ENCODE measurements around the gene FAM174B. TPM values are rescaled to one million over a fixed set of nuclear protein-coding genes. Genes with fewer than 3 reads are reported as not detected.

FAM174B gene
- total and polyA plus RNA-seq, 4 donors = 19.0 to 59.6 (median 42.3) TPM

DNA sequence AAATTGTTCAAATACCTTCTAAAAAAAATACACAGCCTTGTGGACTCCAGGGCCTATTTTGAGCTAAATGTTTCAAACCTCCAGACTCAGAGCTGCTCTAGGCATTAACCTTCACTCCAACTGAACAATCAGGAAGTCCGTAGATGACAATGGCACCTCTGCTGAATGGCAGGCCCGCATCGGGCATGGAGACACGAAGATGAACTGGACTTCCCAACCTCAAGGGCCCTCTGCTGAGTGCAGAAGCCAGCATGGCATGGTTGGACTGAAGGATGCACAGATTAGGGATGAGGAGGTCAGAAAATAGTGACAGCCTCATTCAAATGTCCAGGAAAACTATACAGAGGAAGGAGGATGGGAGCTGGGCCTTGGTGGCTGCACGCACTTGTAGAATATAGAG is 2.2 kb downstream of the FAM174B start:
- peaks cover 0 to 2% (median 0%) of the 10 kb centered on the region in 4 donors for H3K9me3 ChIP-seq (ENCODE audit: control insufficient read depth in 4 of 4, insufficient read depth in 3 of 4, low read length in 3 of 4)
- TF ChIP-seq, protein P1, sequence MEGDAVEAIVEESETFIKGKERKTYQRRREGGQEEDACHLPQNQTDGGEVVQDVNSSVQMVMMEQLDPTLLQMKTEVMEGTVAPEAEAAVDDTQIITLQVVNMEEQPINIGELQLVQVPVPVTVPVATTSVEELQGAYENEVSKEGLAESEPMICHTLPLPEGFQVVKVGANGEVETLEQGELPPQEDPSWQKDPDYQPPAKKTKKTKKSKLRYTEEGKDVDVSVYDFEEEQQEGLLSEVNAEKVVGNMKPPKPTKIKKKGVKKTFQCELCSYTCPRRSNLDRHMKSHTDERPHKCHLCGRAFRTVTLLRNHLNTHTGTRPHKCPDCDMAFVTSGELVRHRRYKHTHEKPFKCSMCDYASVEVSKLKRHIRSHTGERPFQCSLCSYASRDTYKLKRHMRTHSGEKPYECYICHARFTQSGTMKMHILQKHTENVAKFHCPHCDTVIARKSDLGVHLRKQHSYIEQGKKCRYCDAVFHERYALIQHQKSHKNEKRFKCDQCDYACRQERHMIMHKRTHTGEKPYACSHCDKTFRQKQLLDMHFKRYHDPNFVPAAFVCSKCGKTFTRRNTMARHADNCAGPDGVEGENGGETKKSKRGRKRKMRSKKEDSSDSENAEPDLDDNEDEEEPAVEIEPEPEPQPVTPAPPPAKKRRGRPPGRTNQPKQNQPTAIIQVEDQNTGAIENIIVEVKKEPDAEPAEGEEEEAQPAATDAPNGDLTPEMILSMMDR (IDR thresholded peaks at IDR 0.05; ENCODE audit: control extremely low read depth, extremely low read depth) = no peak
- H3K4me3 ChIP-seq = no peak overlapping the region
- H3K9ac ChIP-seq (ENCODE audit: insufficient read depth in 1 of 2, low read length in 2 of 2) = no peak overlapping the region
- no peak for DNase-seq
- peaks cover 0 to 46% (median 17%) of the 10 kb centered on the region in 5 donors for H3K4me1 ChIP-seq (ENCODE audit: control insufficient read depth in 5 of 5, insufficient read depth in 5 of 5, low read length in 5 of 5)
- WGBS, 2 donors = 86 to 94% methylated on average over 5 of the region's 5 CpGs
- H3K27me3 ChIP-seq (ENCODE audit: control insufficient read depth in 3 of 3, insufficient read depth in 3 of 3, low read length in 2 of 3) = no peaks in the 10 kb centered on the region
- ATAC-seq (ENCODE audit: insufficient read depth, low FRiP score) = no peak
- peaks cover 0 to 3% (median 0%) of the 10 kb centered on the region in 4 donors for H3K36me3 ChIP-seq (ENCODE audit: control insufficient read depth in 4 of 4, insufficient read depth in 4 of 4, low read length in 4 of 4)
- peak overlapping the region in 1 of 2 donors; percentile 20 for H3K27ac ChIP-seq (ENCODE audit: low read depth in 1 of 2, low read length in 1 of 2)

DNA sequence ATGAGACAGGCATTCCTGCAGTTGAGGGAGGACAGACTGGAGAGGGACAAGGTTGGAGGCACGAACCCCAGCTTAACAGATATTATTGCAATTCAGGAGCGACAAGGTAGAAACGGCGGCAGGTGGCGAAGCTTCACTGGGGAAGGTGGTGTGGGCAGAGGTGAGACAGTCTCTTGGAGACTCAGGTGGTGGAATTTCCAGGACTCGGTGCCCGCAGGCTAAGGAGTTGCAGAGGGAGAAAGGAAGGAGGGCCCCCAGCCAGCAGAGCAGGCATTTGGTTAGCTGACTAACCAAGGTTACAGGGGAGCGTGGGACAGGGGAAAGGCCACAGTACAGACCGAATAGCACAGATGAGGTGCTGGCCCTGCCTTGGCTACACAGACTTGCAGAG is 3.0 kb downstream of the FAM174B start:
- peaks cover 0 to 3% (median 0%) of the 10 kb centered on the region in 4 donors for H3K36me3 ChIP-seq (ENCODE audit: control insufficient read depth in 4 of 4, insufficient read depth in 4 of 4, low read length in 4 of 4)
- H3K9ac ChIP-seq (ENCODE audit: insufficient read depth in 1 of 2, low read length in 2 of 2) = no peak overlapping the region
- WGBS, 2 donors = 78 to 89% methylated on average over 9 of the region's 9 CpGs
- H3K9me3 ChIP-seq (ENCODE audit: control insufficient read depth in 4 of 4, insufficient read depth in 3 of 4, low read length in 3 of 4) = peaks cover 0 to 2% (median 0%) of the 10 kb centered on the region in 4 donors
- peak overlapping the region in 1 of 2 donors; percentile 83 for H3K27ac ChIP-seq (ENCODE audit: low read depth in 1 of 2, low read length in 1 of 2)
- no peak overlapping the region for H3K4me3 ChIP-seq
- TF ChIP-seq, protein P1 (IDR thresholded peaks at IDR 0.05; ENCODE audit: control extremely low read depth, extremely low read depth) = no peak
- DNase-seq (no peak), ATAC-seq (ENCODE audit: insufficient read depth, low FRiP score) (no peak)
- peaks cover 0 to 46% (median 17%) of the 10 kb centered on the region in 5 donors for H3K4me1 ChIP-seq (ENCODE audit: control insufficient read depth in 5 of 5, insufficient read depth in 5 of 5, low read length in 5 of 5)
- H3K27me3 ChIP-seq (ENCODE audit: control insufficient read depth in 3 of 3, insufficient read depth in 3 of 3, low read length in 2 of 3) = no peaks in the 10 kb centered on the region

DNA sequence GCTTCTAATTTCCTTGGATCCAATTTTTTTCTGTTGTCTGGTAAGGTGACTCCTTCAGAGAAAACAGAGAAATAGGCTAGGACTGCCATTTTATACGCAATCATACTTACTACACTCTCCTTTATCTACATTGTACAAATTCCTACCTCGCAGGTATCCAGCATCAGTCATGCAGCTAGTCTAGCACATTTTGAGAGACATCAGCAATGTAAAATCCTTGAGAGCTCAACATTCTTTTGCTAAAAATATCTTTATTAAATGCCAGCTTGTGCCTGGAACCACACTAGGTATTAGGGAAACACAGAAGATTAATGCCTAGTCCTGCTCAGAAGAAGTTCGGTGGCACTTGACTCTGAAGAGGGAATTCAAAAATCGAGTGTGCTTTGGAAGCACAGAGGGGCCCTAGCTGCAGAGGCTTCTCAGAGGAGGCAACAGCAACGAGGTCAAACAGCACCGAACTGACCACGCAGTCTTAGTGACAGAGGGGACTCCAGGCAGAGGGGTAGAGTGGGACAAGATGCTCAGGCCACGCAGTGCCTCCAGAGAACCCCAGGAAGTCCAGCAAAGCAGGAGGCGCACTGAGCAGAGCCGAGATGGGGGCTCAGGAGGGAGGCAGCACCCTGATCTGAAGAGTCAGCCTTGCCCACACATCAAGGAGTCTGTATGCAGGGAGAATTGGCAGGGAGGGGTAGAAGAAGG is 3.5 kb downstream of the FAM174B start:
- H3K27ac ChIP-seq (ENCODE audit: low read depth in 1 of 2, low read length in 1 of 2) = peak overlapping the region in 1 of 2 donors; percentile 83
- H3K36me3 ChIP-seq (ENCODE audit: control insufficient read depth in 4 of 4, insufficient read depth in 4 of 4, low read length in 4 of 4) = peaks cover 0 to 3% (median 0%) of the 10 kb centered on the region in 4 donors
- H3K27me3 ChIP-seq (ENCODE audit: control insufficient read depth in 3 of 3, insufficient read depth in 3 of 3, low read length in 2 of 3) = no peaks in the 10 kb centered on the region
- peaks cover 0 to 46% (median 17%) of the 10 kb centered on the region in 5 donors for H3K4me1 ChIP-seq (ENCODE audit: control insufficient read depth in 5 of 5, insufficient read depth in 5 of 5, low read length in 5 of 5)
- TF ChIP-seq, protein P1 (IDR thresholded peaks at IDR 0.05; ENCODE audit: control extremely low read depth, extremely low read depth) = no peak
- WGBS, 2 donors = 75 to 88% methylated on average over 10 of the region's 10 CpGs
- H3K4me3 ChIP-seq = no peak overlapping the region
- no peak for ATAC-seq (ENCODE audit: insufficient read depth, low FRiP score)
- peaks cover 0 to 2% (median 0%) of the 10 kb centered on the region in 4 donors for H3K9me3 ChIP-seq (ENCODE audit: control insufficient read depth in 4 of 4, insufficient read depth in 3 of 4, low read length in 3 of 4)
- peak in 1 of 3 donors; percentile 24 for DNase-seq
- no peak overlapping the region for H3K9ac ChIP-seq (ENCODE audit: insufficient read depth in 1 of 2, low read length in 2 of 2)
